IPS DF 6.9 (cell line): ENCODE results near the gene REST.

ENCODE experiments used
- DNase-seq: peaks from one replicate; pipeline ENCODE4 v3.0.0-alpha.2; 2013; ENCODE audit warnings: low read depth, low spot score
- H3K27ac ChIP-seq: one replicate; pipeline ENCODE4 v1.5.1; 2013; ENCODE audit warnings: low read length, control low read depth
- H3K27me3 ChIP-seq: 2 replicates; pipeline ENCODE4 v1.6.1; 2013; ENCODE audit warnings: mild to moderate bottlenecking, low read length; ENCODE audit not compliant: control insufficient read depth, insufficient read depth
- H3K36me3 ChIP-seq: 2 replicates; pipeline ENCODE4 v1.6.1; 2013; ENCODE audit warnings: low read length; ENCODE audit not compliant: control insufficient read depth, insufficient read depth
- H3K4me1 ChIP-seq: 2 replicates; pipeline ENCODE4 v1.6.1; 2013; ENCODE audit warnings: low read length; ENCODE audit not compliant: control insufficient read depth, insufficient read depth
- H3K4me3 ChIP-seq: 2 replicates; pipeline ENCODE4 v1.5.1; 2013; ENCODE audit warnings: mild to moderate bottlenecking, low read length
- H3K9me3 ChIP-seq: 2 replicates; pipeline ENCODE4 v1.6.1; 2013; ENCODE audit warnings: low read length, inconsistent platforms; ENCODE audit not compliant: control insufficient read depth, insufficient read depth
- WGBS: extraction: QIAGEN DNeasy Blood & Tissue Kit; methylation state at CpG from one replicate; pipeline ENCODE4 v1.1.7; 2013; ENCODE audit warnings: mixed read lengths, missing lambda C conversion rate; ENCODE audit not compliant: insufficient read length, insufficient coverage; 5-methylcytosine and 5-hydroxymethylcytosine counted together

Gene REST

GRCh38 chr4:56976837-56977320, 69.2 kb downstream of the REST start:
- no peaks in the 10 kb centered on the region for H3K9me3 ChIP-seq
- no peaks in the 10 kb centered on the region for H3K4me1 ChIP-seq
- H3K27ac ChIP-seq: no peak overlapping the region
- H3K27me3 ChIP-seq: no peaks in the 10 kb centered on the region
- no peak for DNase-seq
- no peaks in the 10 kb centered on the region for H3K36me3 ChIP-seq
- H3K4me3 ChIP-seq: peak overlapping the region; percentile 73
- no CpG with 5 or more reads among the region's 46 CpGs for WGBS

GRCh38 chr4:56977321-56978012, 69.8 kb downstream of the REST start, which contains the start of gene NOA1:
NOA1 (minus strand) TSS chr4:56977606; CDS start chr4:56977585, 21 bp downstream.
- H3K4me3 ChIP-seq: peak within 1 kb of the TSS; percentile 73
- no peaks in the 10 kb centered on the region for H3K4me1 ChIP-seq
- H3K9me3 ChIP-seq: no peaks in the 10 kb centered on the region
- DNase-seq: peak; percentile 98
- H3K27ac ChIP-seq: no peak within 1 kb of the TSS
- no CpG with 5 or more reads among the region's 51 CpGs for WGBS
- no peaks in the 10 kb centered on the region for H3K27me3 ChIP-seq
- no peaks in the 10 kb centered on the region for H3K36me3 ChIP-seq

GRCh38 chr4:56978750-56979303, 71.1 kb downstream of the REST start, which contains the start of gene POLR2B:
POLR2B (plus strand) TSS chr4:56978896; CDS start chr4:56978986, 90 bp downstream.
- no peaks in the 10 kb centered on the region for H3K27me3 ChIP-seq
- no peak within 1 kb of the TSS for H3K27ac ChIP-seq
- peak; percentile 90 for DNase-seq
- H3K4me3 ChIP-seq: peak within 1 kb of the TSS; percentile 73
- H3K4me1 ChIP-seq: no peaks in the 10 kb centered on the region
- no peaks in the 10 kb centered on the region for H3K36me3 ChIP-seq
- no CpG with 5 or more reads among the region's 37 CpGs for WGBS
- no peaks in the 10 kb centered on the region for H3K9me3 ChIP-seq

GRCh38 chr4:56979421-56980072, 71.8 kb downstream of the REST start:
- H3K4me3 ChIP-seq: peak overlapping the region; percentile 66; the same call in 1 of the 2 replicates
- WGBS: no CpG with 5 or more reads among the region's 21 CpGs
- no peak for DNase-seq
- H3K9me3 ChIP-seq: no peaks in the 10 kb centered on the region
- H3K27me3 ChIP-seq: no peaks in the 10 kb centered on the region
- no peaks in the 10 kb centered on the region for H3K36me3 ChIP-seq
- no peaks in the 10 kb centered on the region for H3K4me1 ChIP-seq
- H3K27ac ChIP-seq: no peak overlapping the region

GRCh38 chr4:56981795-56982201, 74.1 kb downstream of the REST start:
- DNase-seq: no peak
- no CpG with 5 or more reads among the region's 4 CpGs for WGBS
- Histone ChIP-seq H3K9me3 (no peaks in the 10 kb centered on the region), H3K4me1 (no peaks in the 10 kb centered on the region), H3K27me3 (no peaks in the 10 kb centered on the region), H3K36me3 (peaks cover 4% of the 10 kb centered on the region; the same call in 1 of the 2 replicates), H3K27ac (no peak overlapping the region), H3K4me3 (no peak overlapping the region)

GRCh38 chr4:56986192-56986591, 78.5 kb downstream of the REST start:
- Histone ChIP-seq H3K27me3 (no peaks in the 10 kb centered on the region), H3K36me3 (peaks cover 13% of the 10 kb centered on the region; the same call in 1 of the 2 replicates), H3K4me3 (no peak overlapping the region), H3K4me1 (no peaks in the 10 kb centered on the region), H3K9me3 (no peaks in the 10 kb centered on the region), H3K27ac (no peak overlapping the region)
- no CpG with 5 or more reads among the region's 1 CpG for WGBS
- no peak for DNase-seq

- DNase-seq: no peak
- WGBS: no CpG with 5 or more reads among the region's 3 CpGs
- Histone ChIP-seq H3K4me1 (no peaks in the 10 kb centered on the region), H3K27me3 (no peaks in the 10 kb centered on the region), H3K27ac (no peak overlapping the region), H3K36me3 (peaks cover 13% of the 10 kb centered on the region; the same call in 1 of the 2 replicates), H3K4me3 (no peak overlapping the region), H3K9me3 (no peaks in the 10 kb centered on the region)
These were observed 79.3 kb downstream of the REST start for GRCh38 chr4:56986952-56987351.

- no peak for DNase-seq
- Histone ChIP-seq H3K36me3 (peaks cover 15% of the 10 kb centered on the region; the same call in 1 of the 2 replicates), H3K27ac (no peak overlapping the region)
These were observed 82.6 kb downstream of the REST start for GRCh38 chr4:56990109-56990905.

GRCh38 chr4:56995525-56995924, 87.8 kb downstream of the REST start:
- Histone ChIP-seq H3K4me1 (no peaks in the 10 kb centered on the region), H3K9me3 (no peaks in the 10 kb centered on the region), H3K27ac (no peak overlapping the region), H3K36me3 (peaks cover 11% of the 10 kb centered on the region), H3K4me3 (no peak overlapping the region), H3K27me3 (no peaks in the 10 kb centered on the region)
- WGBS: no CpG with 5 or more reads among the region's 7 CpGs
- DNase-seq: no peak

More at GRCh38 chr4:56990109-56990905, 82.6 kb downstream of the REST start:
- Histone ChIP-seq H3K9me3 (no peaks in the 10 kb centered on the region), H3K27me3 (no peaks in the 10 kb centered on the region), H3K4me1 (no peaks in the 10 kb centered on the region), H3K4me3 (no peak overlapping the region)
- no CpG with 5 or more reads among the region's 6 CpGs for WGBS

GRCh38 chr4:56999751-57000150, 92.1 kb downstream of the REST start:
- no peak overlapping the region for H3K27ac ChIP-seq
- no peak for DNase-seq
- H3K4me3 ChIP-seq: no peak overlapping the region
- no CpG with 5 or more reads among the region's 1 CpG for WGBS
- H3K4me1 ChIP-seq: no peaks in the 10 kb centered on the region
- H3K27me3 ChIP-seq: no peaks in the 10 kb centered on the region
- H3K9me3 ChIP-seq: no peaks in the 10 kb centered on the region
- peaks cover 19% of the 10 kb centered on the region for H3K36me3 ChIP-seq
